ENCODE measurements around the gene AQR. TPM values are rescaled to one million over a fixed set of nuclear protein-coding genes. Genes with fewer than 3 reads are reported as not detected.
A peak's percentile ranks its signal among the peaks of the same experiment; 100 is the strongest.

Gene AQR
- polyA plus RNA-seq, 1 of the 3 experiments (the other 2 are of a cell fraction): 11.6 TPM

DNA sequence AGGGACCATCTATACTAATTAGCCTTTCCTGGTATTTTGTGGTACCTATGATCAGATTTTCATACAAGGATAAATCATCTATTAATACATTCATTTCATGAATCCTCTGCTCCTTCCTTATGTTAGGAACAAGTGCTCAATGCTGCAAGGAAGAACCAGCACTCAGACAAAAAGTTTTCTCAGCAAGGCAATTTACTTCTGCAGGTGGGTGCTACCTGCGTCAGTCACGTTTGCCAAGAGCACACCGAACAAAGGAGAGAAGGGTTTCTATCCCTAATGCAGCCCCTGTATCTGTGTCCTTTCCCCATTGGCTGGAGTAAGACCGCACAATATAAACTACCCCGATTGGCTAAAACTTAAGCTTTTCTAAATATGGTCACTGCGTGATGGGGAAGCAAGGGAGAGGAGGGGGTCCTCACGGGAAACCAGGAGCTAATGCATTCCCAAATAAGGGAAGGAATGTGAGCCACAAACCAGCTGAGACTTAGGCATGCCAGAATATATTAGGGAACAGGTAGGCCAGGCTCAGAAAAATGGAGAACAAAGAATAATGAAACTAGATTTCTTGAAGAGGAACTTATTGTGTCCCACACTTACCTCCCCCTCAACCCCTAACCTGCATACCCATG lies 76.5 kb downstream of the AQR start:
- 89% methylated on average over 7 of the region's 7 CpGs for WGBS (ENCODE audit: low lambda C conversion rate)
- POLR2A ChIA-PET: no interaction called here
- peaks cover 18% of the 10 kb centered on the region for H3K9me3 ChIP-seq
- no peak overlapping the region for H2AFZ ChIP-seq (ENCODE audit: low read depth)
- H3K36me3 ChIP-seq (replicated peaks in 1 of 2; ENCODE audit: control insufficient read depth in 1 of 2, insufficient read depth in 2 of 2, low read length in 1 of 2): peaks cover 73 to 92% of the 10 kb centered on the region in 2 experiments
- no peak overlapping the region for H3K4me2 ChIP-seq
- CTCF ChIA-PET: interaction anchor here (1.1 kb wide), 1 partner anchor 249 kb away, joined by 3 read pairs; no protein-coding TSS in a partner anchor
- H4K20me1 ChIP-seq (ENCODE audit: insufficient read depth): no peaks in the 10 kb centered on the region
- no peak for DNase-seq
- no peaks in the 10 kb centered on the region for H3K27me3 ChIP-seq (ENCODE audit: insufficient read depth)
- H3K27ac ChIP-seq (ENCODE audit: low read depth in 2 of 2, low read length in 1 of 2): no peak overlapping the region
- H3K79me2 ChIP-seq (ENCODE audit: insufficient read depth): peaks cover 3% of the 10 kb centered on the region; the same call in 1 of the 2 replicates
- H3F3A ChIP-seq (replicated peaks; ENCODE audit: insufficient read depth): peaks cover 12% of the 10 kb centered on the region
- TF ChIP-seq, protein P1, sequence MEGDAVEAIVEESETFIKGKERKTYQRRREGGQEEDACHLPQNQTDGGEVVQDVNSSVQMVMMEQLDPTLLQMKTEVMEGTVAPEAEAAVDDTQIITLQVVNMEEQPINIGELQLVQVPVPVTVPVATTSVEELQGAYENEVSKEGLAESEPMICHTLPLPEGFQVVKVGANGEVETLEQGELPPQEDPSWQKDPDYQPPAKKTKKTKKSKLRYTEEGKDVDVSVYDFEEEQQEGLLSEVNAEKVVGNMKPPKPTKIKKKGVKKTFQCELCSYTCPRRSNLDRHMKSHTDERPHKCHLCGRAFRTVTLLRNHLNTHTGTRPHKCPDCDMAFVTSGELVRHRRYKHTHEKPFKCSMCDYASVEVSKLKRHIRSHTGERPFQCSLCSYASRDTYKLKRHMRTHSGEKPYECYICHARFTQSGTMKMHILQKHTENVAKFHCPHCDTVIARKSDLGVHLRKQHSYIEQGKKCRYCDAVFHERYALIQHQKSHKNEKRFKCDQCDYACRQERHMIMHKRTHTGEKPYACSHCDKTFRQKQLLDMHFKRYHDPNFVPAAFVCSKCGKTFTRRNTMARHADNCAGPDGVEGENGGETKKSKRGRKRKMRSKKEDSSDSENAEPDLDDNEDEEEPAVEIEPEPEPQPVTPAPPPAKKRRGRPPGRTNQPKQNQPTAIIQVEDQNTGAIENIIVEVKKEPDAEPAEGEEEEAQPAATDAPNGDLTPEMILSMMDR (IDR thresholded peaks at IDR 0.05): no peak
- TF ChIP-seq RCOR1 (IDR thresholded peaks at IDR 0.05; ENCODE audit: low read length) (no peak), POLR2AphosphoS5 (IDR thresholded peaks at IDR 0.05; ENCODE audit: low read depth, low read length) (no peak), GABPA (IDR thresholded peaks at IDR 0.05; ENCODE audit: low read depth) (no peak), YY1 (IDR thresholded peaks at IDR 0.05; ENCODE audit: low read depth) (no peak), ELF1 (IDR thresholded peaks at IDR 0.05) (no peak), SIN3A (IDR thresholded peaks at IDR 0.05; ENCODE audit: borderline replicate concordance, low read depth, low read length) (no peak), MEF2A (IDR thresholded peaks at IDR 0.05; ENCODE audit: borderline replicate concordance, low read depth) (no peak), RXRA (IDR thresholded peaks at IDR 0.05; ENCODE audit: borderline replicate concordance, low read depth) (no peak), CHD2 (IDR thresholded peaks at IDR 0.05; ENCODE audit: low read length, partially characterized antibody) (no peak), NFIC (IDR thresholded peaks at IDR 0.05; ENCODE audit: borderline replicate concordance) (no peak), TAF1 (IDR thresholded peaks at IDR 0.05; ENCODE audit: borderline replicate concordance, low read depth, low read length) (no peak), MXI1 (IDR thresholded peaks at IDR 0.05; ENCODE audit: low read depth, low read length) (no peak)
- TF ChIP-seq, protein P2, sequence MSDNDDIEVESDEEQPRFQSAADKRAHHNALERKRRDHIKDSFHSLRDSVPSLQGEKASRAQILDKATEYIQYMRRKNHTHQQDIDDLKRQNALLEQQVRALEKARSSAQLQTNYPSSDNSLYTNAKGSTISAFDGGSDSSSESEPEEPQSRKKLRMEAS (IDR thresholded peaks at IDR 0.05; ENCODE audit: low read depth): no peak
- TF ChIP-seq, protein P3, sequence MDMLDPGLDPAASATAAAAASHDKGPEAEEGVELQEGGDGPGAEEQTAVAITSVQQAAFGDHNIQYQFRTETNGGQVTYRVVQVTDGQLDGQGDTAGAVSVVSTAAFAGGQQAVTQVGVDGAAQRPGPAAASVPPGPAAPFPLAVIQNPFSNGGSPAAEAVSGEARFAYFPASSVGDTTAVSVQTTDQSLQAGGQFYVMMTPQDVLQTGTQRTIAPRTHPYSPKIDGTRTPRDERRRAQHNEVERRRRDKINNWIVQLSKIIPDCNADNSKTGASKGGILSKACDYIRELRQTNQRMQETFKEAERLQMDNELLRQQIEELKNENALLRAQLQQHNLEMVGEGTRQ (IDR thresholded peaks at IDR 0.05; ENCODE audit: borderline replicate concordance, low read depth, low read length): no peak
- TF ChIP-seq, protein P4, sequence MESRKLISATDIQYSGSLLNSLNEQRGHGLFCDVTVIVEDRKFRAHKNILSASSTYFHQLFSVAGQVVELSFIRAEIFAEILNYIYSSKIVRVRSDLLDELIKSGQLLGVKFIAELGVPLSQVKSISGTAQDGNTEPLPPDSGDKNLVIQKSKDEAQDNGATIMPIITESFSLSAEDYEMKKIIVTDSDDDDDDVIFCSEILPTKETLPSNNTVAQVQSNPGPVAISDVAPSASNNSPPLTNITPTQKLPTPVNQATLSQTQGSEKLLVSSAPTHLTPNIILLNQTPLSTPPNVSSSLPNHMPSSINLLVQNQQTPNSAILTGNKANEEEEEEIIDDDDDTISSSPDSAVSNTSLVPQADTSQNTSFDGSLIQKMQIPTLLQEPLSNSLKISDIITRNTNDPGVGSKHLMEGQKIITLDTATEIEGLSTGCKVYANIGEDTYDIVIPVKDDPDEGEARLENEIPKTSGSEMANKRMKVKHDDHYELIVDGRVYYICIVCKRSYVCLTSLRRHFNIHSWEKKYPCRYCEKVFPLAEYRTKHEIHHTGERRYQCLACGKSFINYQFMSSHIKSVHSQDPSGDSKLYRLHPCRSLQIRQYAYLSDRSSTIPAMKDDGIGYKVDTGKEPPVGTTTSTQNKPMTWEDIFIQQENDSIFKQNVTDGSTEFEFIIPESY (IDR thresholded peaks at IDR 0.05; ENCODE audit: borderline replicate concordance, low read depth): no peak
- H3K9ac ChIP-seq: no peak overlapping the region
- H3K9me2 ChIP-seq: no peaks in the 10 kb centered on the region
- peak overlapping the region in 1 of 2 experiments; percentile 4; a peak in 1 of 4 replicates for H3K4me3 ChIP-seq (ENCODE audit: low read depth in 2 of 2, low read length in 1 of 2)
- no peaks in the 10 kb centered on the region for H3K4me1 ChIP-seq (ENCODE audit: control insufficient read depth in 1 of 2, insufficient read depth in 2 of 2, low read depth in 1 of 2, low read length in 1 of 2)
